A673 (cell line): ENCODE data around the gene ENOX1.

Source experiments
- CTCF ChIP-seq: fragments of 300-800, 200-600 bp; sonication (generic); conservative IDR thresholded peaks from 2 replicates; pipeline ENCODE4 v1.5.1; 2017; ENCODE audit warnings: low read depth, mild to moderate bottlenecking, antibody characterized with exemption, low read length, moderate library complexity, mixed read lengths
- EZH2 ChIP-seq: fragments of 200-600 bp; sonication (generic); IDR thresholded peaks from 2 replicates; pipeline ENCODE4 v1.6.1; 2017; ENCODE audit warnings: borderline replicate concordance, low read depth, mild to moderate bottlenecking, mixed read lengths, antibody characterized with exemption, low read length; ENCODE audit not compliant: poor library complexity, severe bottlenecking

- no peak for TF ChIP-seq CTCF
- no peak for TF ChIP-seq EZH2
Observed at GRCh38 chr13:43305416-43305815, 481.4 kb downstream of the ENOX1 start.
